ENCODE measurements around the gene EIF2S3.
A peak's percentile ranks its signal among the peaks of the same experiment; 100 is the strongest.
"Not testable (repeated sequence)": the region's sequence is repeated elsewhere in the genome, so short reads cannot be mapped to it uniquely, and the experiment has no call there.

Gene EIF2S3

GRCh38 chrX:24055043-24055356, 244 bp downstream of the EIF2S3 start:
- peak overlapping the region; percentile 77 for H3K4me3 ChIP-seq (ENCODE audit: low read depth, low read length)
- TF ChIP-seq CTCF (IDR thresholded peaks at IDR 0.05; ENCODE audit: borderline replicate concordance, insufficient read depth, low read depth, low read length): no peak

DNA sequence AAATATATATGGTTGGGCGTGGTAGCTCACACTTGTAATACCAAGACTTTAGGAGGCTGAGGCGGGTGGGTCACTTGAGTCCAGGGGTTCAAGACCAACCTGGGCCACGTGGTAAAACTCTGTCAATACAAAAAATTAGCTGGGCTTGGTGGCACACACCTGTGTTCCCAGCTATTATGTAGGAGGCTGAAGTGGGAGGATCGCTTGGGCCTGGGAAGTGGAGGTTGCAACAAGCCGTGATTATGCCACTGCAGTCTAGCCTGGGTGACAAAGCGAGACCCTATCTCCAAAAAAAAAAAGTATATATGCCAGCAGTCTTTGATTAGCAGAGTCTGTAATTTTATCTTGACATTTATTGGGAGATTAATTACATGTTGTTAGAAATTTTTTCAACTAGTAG, 8.7 kb downstream of the EIF2S3 start:
- H3K4me3 ChIP-seq (ENCODE audit: low read depth, low read length): no peak overlapping the region
- no peak for TF ChIP-seq CTCF (IDR thresholded peaks at IDR 0.05; ENCODE audit: borderline replicate concordance, insufficient read depth, low read depth, low read length)

DNA sequence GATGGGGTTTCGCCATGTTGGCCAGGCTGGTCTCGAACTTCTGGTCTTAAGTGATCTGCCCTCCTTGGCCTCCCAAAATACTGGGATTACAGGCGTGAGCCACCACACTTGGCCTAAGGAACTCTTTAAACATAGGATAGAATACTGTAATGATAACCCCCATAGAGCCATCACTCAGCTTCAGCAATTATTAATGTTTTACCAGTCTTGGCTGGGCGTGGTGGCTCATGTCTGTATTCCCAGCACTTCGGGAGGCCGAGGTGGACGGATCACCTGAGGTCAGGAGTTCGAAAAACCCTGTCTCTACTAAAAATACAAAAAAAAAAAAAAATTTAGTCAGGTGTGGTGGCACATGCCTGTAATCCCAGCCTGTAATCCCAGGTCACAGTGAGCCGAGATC, 15.1 kb downstream of the EIF2S3 start:
- no peak for TF ChIP-seq CTCF (IDR thresholded peaks at IDR 0.05; ENCODE audit: borderline replicate concordance, insufficient read depth, low read depth, low read length)
- H3K4me3 ChIP-seq (ENCODE audit: low read depth, low read length): no peak overlapping the region

- no peak for TF ChIP-seq CTCF (IDR thresholded peaks at IDR 0.05; ENCODE audit: borderline replicate concordance, insufficient read depth, low read depth, low read length)
- H3K4me3 ChIP-seq (ENCODE audit: low read depth, low read length): no peak overlapping the region
Observed at GRCh38 chrX:24079411-24079810, 24.7 kb downstream of the EIF2S3 start.

DNA sequence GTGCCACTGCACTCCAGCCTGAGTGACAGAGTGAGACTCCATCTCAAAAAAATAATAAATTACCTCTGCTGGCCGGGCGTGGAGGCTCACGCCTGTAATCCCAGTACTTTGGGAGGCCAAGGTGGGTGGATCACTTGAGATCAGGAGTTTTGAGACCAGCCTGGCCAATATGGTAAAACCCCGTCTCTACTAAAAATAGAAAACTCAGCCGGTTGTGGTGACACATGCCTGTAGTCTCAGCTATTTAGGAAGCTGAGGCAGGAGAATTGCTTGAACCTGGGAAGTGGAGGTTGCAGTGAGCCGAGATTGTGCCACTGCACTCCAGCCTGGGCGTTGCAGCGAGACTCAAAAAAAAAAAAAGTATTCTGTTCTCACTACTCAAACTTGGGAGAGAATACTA, 25.5 kb downstream of the EIF2S3 start:
- not testable (repeated sequence) for H3K4me3 ChIP-seq (ENCODE audit: low read depth, low read length)

- TF ChIP-seq CTCF (IDR thresholded peaks at IDR 0.05; ENCODE audit: borderline replicate concordance, insufficient read depth, low read depth, low read length): no peak
- no peak overlapping the region for H3K4me3 ChIP-seq (ENCODE audit: low read depth, low read length)
Observed at GRCh38 chrX:24080704-24081103, 25.9 kb downstream of the EIF2S3 start.

- TF ChIP-seq CTCF (IDR thresholded peaks at IDR 0.05; ENCODE audit: borderline replicate concordance, insufficient read depth, low read depth, low read length): peak; percentile 44
- H3K4me3 ChIP-seq (ENCODE audit: low read depth, low read length): no peak overlapping the region
Observed at GRCh38 chrX:24081661-24082154, 27.0 kb downstream of the EIF2S3 start.

- no peak for TF ChIP-seq CTCF (IDR thresholded peaks at IDR 0.05; ENCODE audit: borderline replicate concordance, insufficient read depth, low read depth, low read length)
- no peak overlapping the region for H3K4me3 ChIP-seq (ENCODE audit: low read depth, low read length)
Observed at GRCh38 chrX:24082447-24082846, 27.7 kb downstream of the EIF2S3 start.
